ENCODE data around the gene POLE. TPM values are rescaled to one million over a fixed set of nuclear protein-coding genes. Genes with fewer than 3 reads are reported as not detected.

Gene POLE
- total RNA-seq, 3 donors from 2014 or later, result 45.0 to 72.2 (median 55.1) TPM

DNA sequence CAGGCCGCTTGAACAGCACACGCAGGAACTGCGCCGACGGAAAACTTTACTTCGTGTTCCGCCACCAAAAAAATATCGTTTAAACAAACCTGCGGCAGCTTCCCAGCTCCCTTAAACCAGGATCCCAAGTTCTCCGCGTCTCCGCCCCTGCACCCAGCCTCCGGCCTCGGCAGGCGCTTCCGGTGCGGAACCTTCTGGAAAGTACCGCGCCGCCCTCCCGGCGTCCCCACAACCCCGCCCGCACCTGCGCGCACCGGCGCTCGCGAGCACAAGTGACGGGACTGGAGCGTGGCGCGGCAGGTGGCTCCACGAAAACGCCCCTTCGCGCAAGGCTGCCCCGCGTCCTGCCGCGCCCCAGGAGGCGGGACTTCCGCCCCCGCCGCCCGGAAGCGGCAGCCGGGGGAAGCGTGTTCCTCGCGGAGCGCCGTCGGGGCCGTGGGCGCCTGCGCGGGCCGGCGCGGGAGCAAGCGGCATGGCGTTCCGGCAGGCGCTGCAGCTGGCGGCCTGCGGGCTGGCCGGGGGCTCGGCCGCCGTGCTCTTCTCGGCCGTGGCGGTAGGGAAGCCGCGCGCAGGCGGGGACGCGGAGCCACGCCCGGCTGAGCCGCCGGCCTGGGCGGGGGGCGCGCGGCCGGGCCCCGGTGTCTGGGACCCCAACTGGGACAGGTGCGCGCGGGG, 23.4 kb upstream of the POLE start, which contains the start of gene PGAM5:
Gene PGAM5, plus strand, starts transcription at position 438 of the 675 bp plus-strand sequence. Its CDS starts 35 bp downstream, at position 473.
- H3K4me1 ChIP-seq (ENCODE audit: low read depth), result peaks cover 14% of the 10 kb centered on the region
- peak; percentile 89 to 95 (median 95) for DNase-seq
- H3K9me3 ChIP-seq, result no peaks in the 10 kb centered on the region
- intact Hi-C loops (cut with DNase I, micrococcal nuclease), result no loop called here
- H3K36me3 ChIP-seq (ENCODE audit: low read depth), result no peaks in the 10 kb centered on the region
- ATAC-seq, result peak; percentile 96
- TF ChIP-seq, protein P1, sequence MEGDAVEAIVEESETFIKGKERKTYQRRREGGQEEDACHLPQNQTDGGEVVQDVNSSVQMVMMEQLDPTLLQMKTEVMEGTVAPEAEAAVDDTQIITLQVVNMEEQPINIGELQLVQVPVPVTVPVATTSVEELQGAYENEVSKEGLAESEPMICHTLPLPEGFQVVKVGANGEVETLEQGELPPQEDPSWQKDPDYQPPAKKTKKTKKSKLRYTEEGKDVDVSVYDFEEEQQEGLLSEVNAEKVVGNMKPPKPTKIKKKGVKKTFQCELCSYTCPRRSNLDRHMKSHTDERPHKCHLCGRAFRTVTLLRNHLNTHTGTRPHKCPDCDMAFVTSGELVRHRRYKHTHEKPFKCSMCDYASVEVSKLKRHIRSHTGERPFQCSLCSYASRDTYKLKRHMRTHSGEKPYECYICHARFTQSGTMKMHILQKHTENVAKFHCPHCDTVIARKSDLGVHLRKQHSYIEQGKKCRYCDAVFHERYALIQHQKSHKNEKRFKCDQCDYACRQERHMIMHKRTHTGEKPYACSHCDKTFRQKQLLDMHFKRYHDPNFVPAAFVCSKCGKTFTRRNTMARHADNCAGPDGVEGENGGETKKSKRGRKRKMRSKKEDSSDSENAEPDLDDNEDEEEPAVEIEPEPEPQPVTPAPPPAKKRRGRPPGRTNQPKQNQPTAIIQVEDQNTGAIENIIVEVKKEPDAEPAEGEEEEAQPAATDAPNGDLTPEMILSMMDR (IDR thresholded peaks at IDR 0.05), result no peak
- peak within 1 kb of the TSS; percentile 81 for H3K4me3 ChIP-seq

DNA sequence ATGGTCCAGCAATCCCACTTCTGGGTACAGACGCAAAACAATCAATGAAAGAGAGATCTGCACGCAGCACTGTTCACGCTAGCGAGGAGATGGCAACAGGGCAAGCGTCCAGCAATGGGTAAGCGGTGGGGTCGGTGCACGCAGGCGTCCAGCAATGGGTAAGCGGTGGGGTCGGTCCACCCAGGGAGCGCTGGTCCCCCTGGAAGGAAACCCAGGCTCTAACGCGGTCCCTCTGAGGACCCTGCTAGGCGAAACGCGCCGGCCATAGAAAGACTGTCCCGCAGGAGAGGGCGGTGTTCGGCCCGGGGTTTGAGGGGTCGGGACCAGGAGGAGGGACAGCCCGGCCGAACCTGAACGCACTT, 22.9 kb upstream of the POLE start:
- ATAC-seq, result peak; percentile 38
- Histone ChIP-seq H3K36me3 (ENCODE audit: low read depth) (no peaks in the 10 kb centered on the region), H3K4me3 (peak overlapping the region; percentile 81), H3K9me3 (no peaks in the 10 kb centered on the region), H3K4me1 (ENCODE audit: low read depth) (peaks cover 14% of the 10 kb centered on the region)
- DNase-seq, result no peak
- TF ChIP-seq, protein P1 (IDR thresholded peaks at IDR 0.05), result no peak
- intact Hi-C loops (cut with DNase I, micrococcal nuclease), result no loop called here

DNA sequence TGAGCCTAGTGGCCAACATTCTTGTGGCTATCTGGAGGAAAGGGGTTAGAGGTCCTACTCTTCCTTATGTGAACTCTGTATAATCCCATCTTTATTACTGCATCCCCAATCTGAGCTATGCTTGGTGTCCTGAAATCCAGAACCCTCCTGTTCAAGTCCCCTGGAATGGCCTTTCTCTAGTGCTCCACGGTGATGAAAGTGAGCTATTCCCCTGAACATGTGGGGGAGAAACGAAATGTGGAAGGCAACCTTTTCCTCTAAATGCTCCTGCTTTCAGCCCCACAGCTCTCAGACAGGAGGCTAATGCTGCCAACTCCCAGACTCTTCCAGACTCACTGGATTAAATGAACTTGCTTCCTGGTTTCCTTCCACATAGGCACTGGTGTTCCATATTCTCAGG, 21.0 kb upstream of the POLE start:
- intact Hi-C loops (cut with DNase I, micrococcal nuclease), result no loop called here
- TF ChIP-seq, protein P1 (IDR thresholded peaks at IDR 0.05), result no peak
- no peaks in the 10 kb centered on the region for H3K9me3 ChIP-seq
- DNase-seq (no peak), ATAC-seq (no peak)
- H3K4me3 ChIP-seq, result no peak overlapping the region
- H3K4me1 ChIP-seq (ENCODE audit: low read depth), result peaks cover 14% of the 10 kb centered on the region
- H3K36me3 ChIP-seq (ENCODE audit: low read depth), result no peaks in the 10 kb centered on the region

DNA sequence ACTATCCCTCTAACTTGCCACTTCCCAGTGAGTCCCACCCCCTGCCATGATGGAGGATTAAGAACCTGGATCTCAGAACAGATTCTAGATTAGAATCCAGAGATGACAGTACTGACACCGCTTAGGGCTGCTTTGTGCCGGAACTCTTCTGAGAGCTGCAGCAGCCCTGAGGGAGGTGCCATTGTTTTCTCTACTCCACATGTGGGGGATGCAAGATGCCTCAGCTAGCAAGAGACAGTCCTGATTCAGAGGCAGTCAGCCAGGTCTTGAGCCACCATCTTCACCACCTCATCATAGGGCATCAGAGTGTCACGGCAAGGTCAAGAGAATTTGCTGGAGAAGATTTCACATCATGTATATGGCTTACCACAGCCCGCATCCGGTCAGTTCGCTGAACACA, 20.1 kb upstream of the POLE start:
- ATAC-seq (no peak), DNase-seq (no peak)
- intact Hi-C loops (cut with DNase I, micrococcal nuclease), result no loop called here
- Histone ChIP-seq H3K9me3 (no peaks in the 10 kb centered on the region), H3K4me1 (ENCODE audit: low read depth) (peaks cover 14% of the 10 kb centered on the region), H3K4me3 (no peak overlapping the region), H3K36me3 (ENCODE audit: low read depth) (no peaks in the 10 kb centered on the region)
- TF ChIP-seq, protein P1 (IDR thresholded peaks at IDR 0.05), result no peak

DNA sequence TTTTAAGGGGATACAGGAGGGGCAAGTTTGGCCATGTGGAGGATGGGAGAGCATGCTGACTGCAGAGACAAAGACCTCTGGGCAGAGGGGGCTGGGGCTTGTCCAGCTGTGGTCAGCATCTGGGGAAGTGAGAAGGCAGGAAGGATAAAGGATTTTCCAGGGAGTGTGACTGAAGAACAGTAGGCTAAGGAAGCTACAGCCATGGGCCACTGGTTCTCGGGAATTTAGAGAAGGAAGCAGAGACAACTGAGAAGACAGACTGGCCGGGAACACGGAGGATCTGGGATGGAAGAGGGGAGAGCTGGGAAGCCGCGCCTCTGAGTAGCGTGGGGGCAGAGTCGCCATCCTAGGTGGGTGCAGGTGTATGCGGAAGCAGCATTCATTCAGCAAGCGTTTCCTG, 16.5 kb upstream of the POLE start:
- H3K4me1 ChIP-seq (ENCODE audit: low read depth), result no peaks in the 10 kb centered on the region
- DNase-seq (no peak), ATAC-seq (no peak)
- intact Hi-C loops (cut with DNase I, micrococcal nuclease), result no loop called here
- H3K9me3 ChIP-seq, result no peaks in the 10 kb centered on the region
- no peak overlapping the region for H3K4me3 ChIP-seq
- TF ChIP-seq, protein P1 (IDR thresholded peaks at IDR 0.05), result no peak
- no peaks in the 10 kb centered on the region for H3K36me3 ChIP-seq (ENCODE audit: low read depth)
